Measurements from ENCODE around the gene DMKN.

- TF ChIP-seq, protein P1, sequence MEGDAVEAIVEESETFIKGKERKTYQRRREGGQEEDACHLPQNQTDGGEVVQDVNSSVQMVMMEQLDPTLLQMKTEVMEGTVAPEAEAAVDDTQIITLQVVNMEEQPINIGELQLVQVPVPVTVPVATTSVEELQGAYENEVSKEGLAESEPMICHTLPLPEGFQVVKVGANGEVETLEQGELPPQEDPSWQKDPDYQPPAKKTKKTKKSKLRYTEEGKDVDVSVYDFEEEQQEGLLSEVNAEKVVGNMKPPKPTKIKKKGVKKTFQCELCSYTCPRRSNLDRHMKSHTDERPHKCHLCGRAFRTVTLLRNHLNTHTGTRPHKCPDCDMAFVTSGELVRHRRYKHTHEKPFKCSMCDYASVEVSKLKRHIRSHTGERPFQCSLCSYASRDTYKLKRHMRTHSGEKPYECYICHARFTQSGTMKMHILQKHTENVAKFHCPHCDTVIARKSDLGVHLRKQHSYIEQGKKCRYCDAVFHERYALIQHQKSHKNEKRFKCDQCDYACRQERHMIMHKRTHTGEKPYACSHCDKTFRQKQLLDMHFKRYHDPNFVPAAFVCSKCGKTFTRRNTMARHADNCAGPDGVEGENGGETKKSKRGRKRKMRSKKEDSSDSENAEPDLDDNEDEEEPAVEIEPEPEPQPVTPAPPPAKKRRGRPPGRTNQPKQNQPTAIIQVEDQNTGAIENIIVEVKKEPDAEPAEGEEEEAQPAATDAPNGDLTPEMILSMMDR (IDR thresholded peaks at IDR 0.05) = no peak
- no peak for TF ChIP-seq POLR2AphosphoS5 (IDR thresholded peaks at IDR 0.05)
Observed at GRCh38 chr19:35556025-35556590, 42.7 kb upstream of the DMKN start.
